ENCODE data around the gene TMEM171.

DNA sequence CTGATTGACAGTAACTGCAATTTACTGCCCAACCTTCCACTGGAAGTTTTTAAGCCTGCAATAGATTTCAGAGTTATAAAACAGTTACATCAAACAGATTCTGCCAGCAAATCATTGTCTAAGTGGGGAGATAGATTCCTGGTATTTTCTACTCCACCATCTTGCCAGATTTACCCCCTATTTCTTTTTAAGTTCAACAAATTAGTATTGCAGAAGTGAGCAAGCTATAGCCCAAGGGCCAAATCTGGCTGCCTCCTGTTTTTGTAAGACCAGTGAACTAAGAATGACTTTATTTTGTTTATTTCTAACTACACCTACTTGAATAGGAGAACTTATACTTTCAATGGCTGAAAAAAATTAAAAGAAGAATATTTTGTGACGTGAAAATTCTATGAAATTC lies 8.8 kb upstream of the TMEM171 start:
- TF ChIP-seq POLR2AphosphoS5 (IDR thresholded peaks at IDR 0.05; ENCODE audit: low read depth, low read length) (no peak), POLR2A (IDR thresholded peaks at IDR 0.05; ENCODE audit: low read depth, low read length) (no peak), SPI1 (IDR thresholded peaks at IDR 0.05; ENCODE audit: low read depth, low read length) (no peak), TAF1 (IDR thresholded peaks at IDR 0.05; ENCODE audit: low read depth, low read length) (no peak), POU2F2 (IDR thresholded peaks at IDR 0.05; ENCODE audit: low read depth, low read length) (no peak), PAX5 (IDR thresholded peaks at IDR 0.05; ENCODE audit: insufficient read depth, low read length, severe bottlenecking) (no peak)

All from GM12891 (cell line).